G401 (cell line): ENCODE data around the gene UROD. TPM values are rescaled to one million over a fixed set of nuclear protein-coding genes. Genes with fewer than 3 reads are reported as not detected.
"Not testable (repeated sequence)": the region's sequence is repeated elsewhere in the genome, so short reads cannot be mapped to it uniquely, and the experiment has no call there.

Source experiments
- DNase-seq: peaks from one replicate; pipeline ENCODE4 v3.0.0-alpha.2; 2015; ENCODE audit warnings: low spot score
- in situ Hi-C: cut with HindIII; loops from 2 replicates; pipeline ENCODE4 v1.10.0; 2016; ENCODE audit warnings: low sequenced_read_pairs, mixed read lengths
- total RNA-seq: library from RNA; depleted of rRNA; stranded (reverse); fragments of >200 nt; shearing (Covaris generic); gene quantifications from 2 replicates; pipeline ENCODE4 v1.2.3, GENCODE V29; 2014; rRNA removed

The UROD gene
- total RNA-seq, 1 experiment from 2014 or later = 177 TPM

DNA sequence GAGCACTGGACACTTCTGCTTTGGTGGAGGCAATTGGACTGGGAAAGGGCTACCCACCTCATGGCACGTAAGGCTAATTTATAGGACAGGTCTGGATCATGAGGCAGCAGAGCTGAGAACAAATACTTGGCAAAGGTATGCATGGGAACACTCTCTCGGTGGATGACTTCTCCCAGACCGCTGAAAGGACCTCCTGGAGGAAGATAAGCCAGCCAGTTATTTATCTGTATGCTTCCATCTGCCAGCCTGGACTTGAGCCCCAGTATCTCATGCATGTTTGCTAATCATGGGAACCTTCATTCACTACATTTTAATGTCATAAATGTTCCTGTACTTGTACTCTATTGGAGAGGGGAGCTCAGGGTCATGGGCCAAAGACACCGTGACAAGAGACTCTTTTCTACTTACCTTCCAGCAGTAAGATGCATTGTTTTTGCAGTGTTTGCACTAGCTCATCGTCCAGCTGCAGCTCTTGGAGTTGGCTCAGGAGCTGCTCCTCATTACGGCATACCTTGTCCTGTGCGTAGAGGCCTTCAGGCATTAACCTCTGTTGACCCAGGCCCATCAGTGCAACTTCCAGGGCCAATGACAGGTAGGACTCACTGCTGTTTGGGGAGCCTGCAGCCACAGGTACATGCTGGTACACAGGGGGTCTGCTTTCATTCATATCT lies 23.7 kb downstream of the UROD start:
- peak; percentile 93 for DNase-seq
- in situ Hi-C loops = no loop called here

DNA sequence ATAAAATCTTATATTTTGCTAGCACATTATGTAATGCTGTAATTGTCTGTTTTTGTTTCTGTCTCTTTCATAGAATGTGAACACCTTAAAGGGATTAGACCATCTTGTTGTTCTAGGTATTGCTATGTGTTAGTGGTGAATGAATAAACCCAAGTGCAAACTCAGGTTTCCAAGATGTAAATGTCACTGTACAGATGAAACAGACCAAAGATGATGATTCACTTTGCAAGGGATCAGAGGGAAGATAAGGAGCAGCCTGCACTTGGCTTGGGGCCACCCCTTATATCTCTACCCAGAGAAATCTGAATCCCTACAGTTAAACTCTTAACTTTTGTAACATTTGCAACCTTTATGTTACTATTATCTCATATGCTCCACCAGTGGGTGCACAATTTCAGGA lies 25.4 kb downstream of the UROD start:
- in situ Hi-C loops = no loop called here
- DNase-seq = no peak

DNA sequence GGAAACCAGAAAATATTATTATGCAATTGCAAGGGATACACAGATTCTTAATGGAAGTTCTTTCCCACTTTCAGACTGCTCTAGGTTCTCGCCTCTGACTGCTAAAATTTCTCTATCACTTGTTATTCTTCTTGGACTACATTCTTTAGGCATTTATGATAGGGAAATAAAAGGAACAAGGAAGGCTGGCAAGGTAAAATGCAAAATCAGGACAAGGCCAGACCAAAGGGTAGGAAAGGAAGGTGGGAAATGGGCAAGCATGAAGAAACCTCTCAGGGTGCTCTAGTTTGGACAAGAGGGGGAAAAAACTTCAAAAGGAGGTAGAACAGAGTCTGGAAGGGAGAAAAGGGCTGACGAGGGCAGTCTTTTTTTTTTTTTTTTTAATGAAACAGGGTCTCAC lies 26.2 kb downstream of the UROD start:
- in situ Hi-C loops = no loop called here
- no peak for DNase-seq

DNA sequence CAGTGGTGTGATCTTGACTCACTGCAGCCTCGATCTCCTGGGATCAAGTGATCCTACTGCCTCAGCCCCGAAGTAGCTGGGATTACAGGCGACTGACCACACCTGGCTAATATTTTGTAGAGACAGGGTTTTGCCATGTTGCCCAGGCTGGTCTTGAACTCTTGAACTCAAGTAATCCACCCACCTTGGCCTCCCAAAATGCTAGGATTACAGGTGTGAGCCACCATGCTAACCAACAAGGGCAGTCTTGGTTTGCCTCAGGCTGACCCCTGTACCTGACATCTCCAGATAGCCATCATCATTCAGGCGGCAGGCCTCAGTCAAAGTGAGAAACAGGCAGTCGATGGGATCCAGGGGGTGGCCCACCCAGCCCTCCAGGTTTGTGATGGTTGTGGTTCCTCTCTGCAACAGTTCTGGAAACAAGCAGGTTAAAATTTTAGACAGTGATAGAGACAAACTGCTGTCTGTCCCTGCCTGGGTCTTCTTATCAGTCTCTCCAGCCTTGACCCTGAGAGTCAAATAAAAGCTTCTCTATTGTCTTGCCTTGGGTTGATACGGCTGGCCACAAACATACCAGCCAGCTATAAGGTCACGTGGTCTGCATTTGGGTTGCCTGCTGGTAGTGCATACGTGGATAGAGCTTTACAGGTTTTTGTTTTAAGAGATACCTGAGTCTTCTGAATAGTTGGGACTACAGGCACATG lies 26.8 kb downstream of the UROD start:
- no peak for DNase-seq
- in situ Hi-C loops = no loop called here

DNA sequence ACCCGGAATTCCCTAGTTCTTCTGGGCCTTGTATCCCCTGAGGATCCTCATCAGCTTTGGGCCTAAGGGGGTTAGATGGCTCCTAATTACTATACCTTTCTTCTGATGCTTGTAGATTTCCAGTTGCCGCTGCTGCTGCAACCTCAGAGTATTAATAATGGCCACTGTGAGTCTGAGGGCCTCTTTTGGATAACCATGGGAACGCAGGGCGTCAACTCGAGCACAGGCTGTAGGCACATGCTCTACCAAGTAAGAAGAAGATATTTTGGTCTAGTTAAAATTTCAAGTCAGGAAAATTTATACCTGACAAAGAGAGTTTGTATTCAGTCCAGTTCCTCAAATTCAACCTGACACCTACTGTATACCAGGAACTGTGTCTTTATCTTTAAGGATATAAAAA lies 28.2 kb downstream of the UROD start:
- no peak for DNase-seq

DNA sequence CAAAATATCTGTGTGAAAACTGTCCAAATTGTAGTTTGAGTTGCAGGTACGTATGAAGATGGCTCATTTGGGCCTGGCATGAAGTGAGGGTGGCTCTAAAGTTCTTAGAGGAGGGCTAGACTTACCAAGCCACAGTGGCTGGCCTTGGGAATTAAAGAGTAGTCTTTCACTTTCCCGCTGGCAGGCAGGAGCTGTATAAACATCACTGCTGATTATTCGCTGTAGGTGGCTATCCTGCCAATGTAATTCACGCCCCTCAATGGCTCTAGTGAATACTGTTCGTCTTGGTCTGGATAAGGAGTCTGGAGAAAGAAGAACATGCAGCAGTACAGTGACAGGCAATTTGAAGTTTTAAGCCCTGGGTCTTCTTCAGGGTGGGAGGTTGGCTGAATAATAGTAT lies 31.0 kb downstream of the UROD start:
- in situ Hi-C loops = no loop called here

More for the DNA sequence above, 28.2 kb downstream of the UROD start:
- in situ Hi-C loops = no loop called here

DNA sequence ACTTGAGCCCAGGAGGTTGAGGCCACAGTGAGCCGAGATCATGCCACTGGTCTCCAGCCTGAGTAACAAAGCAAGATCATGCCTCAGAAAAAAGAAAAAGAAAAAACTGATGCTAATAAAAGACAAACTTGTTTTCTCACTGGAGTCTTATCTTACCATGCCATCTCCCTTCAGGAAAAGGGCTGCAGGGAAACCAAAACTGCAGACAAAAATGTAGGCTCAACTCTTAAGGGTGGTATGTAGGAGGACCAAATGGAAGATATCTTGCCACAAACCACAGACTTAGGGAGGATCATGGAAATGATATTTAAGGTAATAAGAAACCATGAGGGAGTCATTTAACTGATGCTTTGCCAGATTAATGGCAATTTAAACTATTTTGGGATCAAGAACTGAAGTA lies 32.9 kb downstream of the UROD start:
- in situ Hi-C loops = no loop called here
- DNase-seq = no peak

More for the DNA sequence above, 31.0 kb downstream of the UROD start:
- DNase-seq = no peak

DNA sequence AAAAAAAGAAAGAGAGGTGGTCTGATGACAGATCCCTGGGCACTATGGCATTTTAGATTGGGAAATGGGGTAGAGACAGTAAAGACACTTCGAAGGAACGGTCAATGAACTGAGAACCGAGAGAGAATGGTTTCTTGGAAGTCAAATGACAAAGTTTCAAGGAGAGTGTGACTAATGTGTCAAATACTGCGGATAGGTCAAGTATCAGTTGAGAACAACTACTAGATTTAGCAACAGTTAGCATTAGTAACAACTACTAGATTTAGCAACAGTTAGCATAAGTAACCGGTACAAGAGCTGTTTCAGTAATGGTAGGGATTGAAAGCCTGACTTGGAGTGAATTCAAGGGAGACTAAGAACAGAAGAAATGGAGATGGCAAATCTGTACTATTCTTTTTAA lies 35.0 kb downstream of the UROD start:
- in situ Hi-C loops = no loop called here
- DNase-seq = no peak

DNA sequence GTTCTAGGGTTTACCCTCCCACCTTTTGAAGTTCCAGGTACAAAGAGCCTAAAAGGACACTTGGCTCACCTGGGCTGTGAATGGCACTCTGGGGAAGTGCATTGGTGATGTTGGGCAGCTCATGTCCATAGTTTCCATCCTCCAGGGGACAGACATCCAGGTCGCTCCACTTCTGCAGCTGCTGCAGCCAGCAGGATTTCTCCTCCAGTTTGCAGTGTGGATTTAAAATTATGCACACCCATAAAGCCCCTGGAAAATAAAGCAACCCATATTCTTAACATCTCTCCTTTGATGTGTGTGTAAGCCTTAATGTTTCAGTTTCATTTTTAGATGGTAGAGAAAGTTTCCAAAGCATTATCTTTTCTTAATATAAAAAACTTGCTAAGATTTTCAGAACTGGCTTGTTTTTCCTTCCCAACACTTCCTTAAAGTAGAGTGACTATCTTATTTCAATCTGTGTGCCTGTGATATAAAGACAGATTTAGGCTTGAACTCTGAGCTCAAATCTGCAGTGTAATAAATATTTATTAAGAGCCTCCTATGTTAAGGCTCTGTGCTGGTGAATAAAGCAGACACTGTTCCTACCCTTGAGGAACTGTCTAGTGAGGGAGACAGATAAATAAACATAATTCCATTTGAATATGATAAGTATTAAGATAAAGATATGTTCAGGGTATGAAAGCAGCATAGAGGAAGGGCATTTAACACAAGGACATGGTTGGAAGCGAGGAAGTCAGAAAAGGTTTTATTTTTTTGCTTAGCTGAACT lies 39.1 kb downstream of the UROD start:
- in situ Hi-C loops = no loop called here
- DNase-seq = no peak

DNA sequence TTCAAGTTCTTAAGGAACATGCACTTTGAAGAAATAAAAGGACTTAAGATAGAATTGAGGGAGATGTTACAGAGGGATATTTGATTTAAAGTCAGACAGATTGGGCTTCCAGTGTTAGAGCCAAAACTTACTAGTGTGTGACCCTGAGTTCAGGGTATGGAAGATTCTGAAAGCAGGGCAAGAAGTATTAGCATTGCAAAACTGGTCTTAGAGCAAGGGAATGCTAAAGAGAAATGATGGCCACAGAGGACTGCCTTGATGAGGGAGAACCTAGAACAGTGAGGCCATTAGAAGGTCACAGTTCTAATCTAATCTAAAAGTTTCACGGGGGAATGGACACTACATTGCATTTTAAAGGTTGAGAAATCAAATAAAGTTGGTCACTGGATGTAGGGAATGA lies 45.5 kb downstream of the UROD start:
- no peak for DNase-seq
- in situ Hi-C loops = no loop called here

DNA sequence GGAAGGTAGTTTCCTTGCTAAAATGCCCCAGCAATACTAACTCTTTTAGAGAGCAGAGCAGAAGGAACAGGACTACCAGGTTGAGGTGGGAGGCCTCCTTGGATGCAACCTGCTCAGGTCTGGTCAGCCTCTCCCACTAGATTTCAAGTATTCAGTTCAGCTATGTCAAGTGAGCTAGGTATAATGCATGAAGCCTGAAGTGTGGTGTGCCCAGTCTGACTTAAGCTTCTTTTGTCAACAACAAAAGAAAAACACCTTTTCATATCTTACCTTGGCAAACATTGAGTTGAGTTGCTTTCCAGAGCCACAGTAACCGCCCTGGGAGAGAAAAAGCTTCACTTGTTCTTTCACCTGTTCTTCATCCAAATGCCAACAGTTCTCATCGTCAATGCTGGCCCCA lies 47.8 kb downstream of the UROD start:
- in situ Hi-C loops = no loop called here
- no peak for DNase-seq

DNA sequence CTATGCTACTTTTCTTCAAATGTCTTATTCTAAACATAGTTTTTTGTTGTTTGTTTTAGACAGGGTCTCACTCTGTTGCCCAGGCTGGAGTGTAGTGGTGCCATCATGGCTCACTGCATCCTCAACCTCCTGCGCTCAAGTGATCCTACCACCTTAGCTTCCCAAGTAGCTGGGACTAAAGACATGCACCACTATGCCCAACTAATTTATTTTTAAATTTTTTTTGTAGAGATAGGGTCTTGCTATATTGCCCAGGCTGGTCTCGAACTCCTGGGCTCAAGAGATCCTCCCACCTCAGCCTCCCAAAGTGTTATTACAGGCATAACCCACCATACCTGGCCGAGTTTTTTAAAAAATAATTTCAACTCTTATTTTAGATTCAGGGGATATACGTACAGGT lies 50.4 kb downstream of the UROD start:
- in situ Hi-C loops, DNase-seq: not testable (repeated sequence)

DNA sequence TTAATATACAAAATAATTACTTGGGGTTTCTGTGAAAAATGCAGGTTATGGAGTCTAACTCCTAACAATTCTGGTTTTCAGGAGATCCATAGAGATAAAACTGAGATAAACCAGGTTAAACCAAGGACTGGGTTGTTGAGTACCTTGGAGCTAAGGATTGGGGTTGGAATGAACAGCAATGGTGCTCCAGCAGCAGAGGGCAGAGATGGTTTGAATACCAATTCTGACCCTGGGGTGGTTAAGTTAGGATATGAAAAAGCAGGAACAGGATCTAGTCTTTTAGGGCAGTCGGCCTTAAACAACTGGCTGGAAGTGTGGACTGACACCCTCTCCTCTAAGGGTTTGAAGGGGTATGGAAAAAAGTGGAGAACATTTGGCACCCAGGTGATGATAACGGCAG lies 53.0 kb downstream of the UROD start:
- DNase-seq = no peak
- in situ Hi-C loops = no loop called here

Other genes with a start within 250 kb of the UROD start
- 3,222 and 3,561 TPM in 2 replicates for gene RPS8, start 236.7 kb upstream of the UROD start, total RNA-seq
- 2.2 and 2.3 TPM in 2 replicates for gene BEST4, start 224.1 kb upstream of the UROD start, total RNA-seq
- gene PLK3, start 211.9 kb upstream of the UROD start, total RNA-seq = 8.0 and 8.5 TPM in 2 replicates
- gene DYNLT4, start 204.9 kb upstream of the UROD start, total RNA-seq = 2.9 and 14.6 TPM in 2 replicates
- 1.1 and 1.3 TPM in 2 replicates for gene BTBD19, start 203.7 kb upstream of the UROD start, total RNA-seq
- gene PTCH2, start 169.0 kb upstream of the UROD start, total RNA-seq = 0.18 and 0.27 TPM in 2 replicates
- gene EIF2B3, start 25.7 kb upstream of the UROD start, total RNA-seq = 32.3 and 35.5 TPM in 2 replicates
- 10.9 and 18.5 TPM in 2 replicates for gene HECTD3, start 930 bp upstream of the UROD start, total RNA-seq
- gene ZSWIM5, start 194.4 kb downstream of the UROD start, total RNA-seq = 3.3 and 4.6 TPM in 2 replicates